ENCODE data around the gene HAPLN2.

DNA sequence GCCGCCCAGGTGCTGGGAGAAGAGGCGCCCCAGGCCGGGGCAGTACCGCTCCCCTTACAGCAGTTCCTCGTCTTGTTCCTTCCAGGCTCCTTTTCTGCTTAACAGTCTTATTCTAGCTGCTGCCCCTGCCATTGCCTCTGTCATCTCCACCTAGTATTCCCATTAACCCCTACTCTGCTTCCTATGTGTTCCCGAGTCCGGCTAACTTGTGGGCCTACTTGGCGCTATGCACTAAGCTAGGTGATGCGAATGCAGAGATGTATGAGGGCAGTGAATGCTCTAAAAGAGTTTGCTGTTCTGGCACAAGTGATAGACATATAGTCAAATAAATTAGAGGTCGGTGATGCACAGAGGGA, 46.6 kb upstream of the HAPLN2 start:
- TF ChIP-seq, protein P1, sequence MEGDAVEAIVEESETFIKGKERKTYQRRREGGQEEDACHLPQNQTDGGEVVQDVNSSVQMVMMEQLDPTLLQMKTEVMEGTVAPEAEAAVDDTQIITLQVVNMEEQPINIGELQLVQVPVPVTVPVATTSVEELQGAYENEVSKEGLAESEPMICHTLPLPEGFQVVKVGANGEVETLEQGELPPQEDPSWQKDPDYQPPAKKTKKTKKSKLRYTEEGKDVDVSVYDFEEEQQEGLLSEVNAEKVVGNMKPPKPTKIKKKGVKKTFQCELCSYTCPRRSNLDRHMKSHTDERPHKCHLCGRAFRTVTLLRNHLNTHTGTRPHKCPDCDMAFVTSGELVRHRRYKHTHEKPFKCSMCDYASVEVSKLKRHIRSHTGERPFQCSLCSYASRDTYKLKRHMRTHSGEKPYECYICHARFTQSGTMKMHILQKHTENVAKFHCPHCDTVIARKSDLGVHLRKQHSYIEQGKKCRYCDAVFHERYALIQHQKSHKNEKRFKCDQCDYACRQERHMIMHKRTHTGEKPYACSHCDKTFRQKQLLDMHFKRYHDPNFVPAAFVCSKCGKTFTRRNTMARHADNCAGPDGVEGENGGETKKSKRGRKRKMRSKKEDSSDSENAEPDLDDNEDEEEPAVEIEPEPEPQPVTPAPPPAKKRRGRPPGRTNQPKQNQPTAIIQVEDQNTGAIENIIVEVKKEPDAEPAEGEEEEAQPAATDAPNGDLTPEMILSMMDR (IDR thresholded peaks at IDR 0.05), result no peak
- TF ChIP-seq, protein P2, sequence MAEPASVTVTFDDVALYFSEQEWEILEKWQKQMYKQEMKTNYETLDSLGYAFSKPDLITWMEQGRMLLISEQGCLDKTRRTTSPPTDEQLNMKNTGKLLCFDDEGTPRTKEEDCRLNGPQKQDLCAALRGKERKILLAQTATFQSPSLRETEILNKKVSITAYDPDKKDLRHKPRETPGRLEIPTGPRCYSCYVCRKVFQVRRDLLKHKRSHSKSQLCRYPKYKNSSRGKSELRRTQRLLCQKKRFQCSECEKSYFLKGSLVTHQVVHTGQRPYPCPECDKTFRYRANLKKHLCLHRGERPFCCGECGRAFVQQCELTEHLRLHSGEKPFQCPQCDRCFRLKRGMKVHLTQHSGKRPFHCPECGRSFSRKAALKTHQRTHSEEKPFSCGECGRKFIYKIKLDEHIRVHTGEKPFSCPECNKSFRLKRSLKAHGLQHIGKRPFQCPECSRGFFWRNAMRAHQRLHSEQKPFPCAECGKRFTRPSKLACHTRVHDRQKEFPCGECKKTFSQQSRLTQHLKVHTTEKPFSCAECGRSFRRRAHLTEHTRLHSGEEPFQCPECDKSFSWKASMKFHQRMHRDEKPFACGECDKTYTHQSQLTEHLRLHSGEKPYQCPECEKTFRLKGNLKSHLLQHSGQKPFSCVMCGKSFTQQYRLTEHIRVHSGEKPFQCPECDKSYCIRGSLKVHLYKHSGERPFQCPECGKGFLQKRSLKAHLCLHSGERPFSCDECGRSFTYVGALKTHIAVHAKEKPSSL (CRISPR knock-in tag; conservative IDR thresholded peaks at IDR 0.05), result no peak
- TF ChIP-seq CBFB (CRISPR knock-in tag; IDR thresholded peaks at IDR 0.05; ENCODE audit: low read depth), result no peak
- TF ChIP-seq, protein P3, sequence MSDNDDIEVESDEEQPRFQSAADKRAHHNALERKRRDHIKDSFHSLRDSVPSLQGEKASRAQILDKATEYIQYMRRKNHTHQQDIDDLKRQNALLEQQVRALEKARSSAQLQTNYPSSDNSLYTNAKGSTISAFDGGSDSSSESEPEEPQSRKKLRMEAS (CRISPR knock-in tag; IDR thresholded peaks at IDR 0.05), result no peak
- TF ChIP-seq, protein P4, sequence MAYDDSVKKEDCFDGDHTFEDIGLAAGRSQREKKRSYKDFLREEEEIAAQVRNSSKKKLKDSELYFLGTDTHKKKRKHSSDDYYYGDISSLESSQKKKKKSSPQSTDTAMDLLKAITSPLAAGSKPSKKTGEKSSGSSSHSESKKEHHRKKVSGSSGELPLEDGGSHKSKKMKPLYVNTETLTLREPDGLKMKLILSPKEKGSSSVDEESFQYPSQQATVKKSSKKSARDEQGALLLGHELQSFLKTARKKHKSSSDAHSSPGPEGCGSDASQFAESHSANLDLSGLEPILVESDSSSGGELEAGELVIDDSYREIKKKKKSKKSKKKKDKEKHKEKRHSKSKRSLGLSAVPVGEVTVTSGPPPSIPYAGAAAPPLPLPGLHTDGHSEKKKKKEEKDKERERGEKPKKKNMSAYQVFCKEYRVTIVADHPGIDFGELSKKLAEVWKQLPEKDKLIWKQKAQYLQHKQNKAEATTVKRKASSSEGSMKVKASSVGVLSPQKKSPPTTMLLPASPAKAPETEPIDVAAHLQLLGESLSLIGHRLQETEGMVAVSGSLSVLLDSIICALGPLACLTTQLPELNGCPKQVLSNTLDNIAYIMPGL (CRISPR knock-in tag; IDR thresholded peaks at IDR 0.05), result no peak
- TF ChIP-seq, protein P5, sequence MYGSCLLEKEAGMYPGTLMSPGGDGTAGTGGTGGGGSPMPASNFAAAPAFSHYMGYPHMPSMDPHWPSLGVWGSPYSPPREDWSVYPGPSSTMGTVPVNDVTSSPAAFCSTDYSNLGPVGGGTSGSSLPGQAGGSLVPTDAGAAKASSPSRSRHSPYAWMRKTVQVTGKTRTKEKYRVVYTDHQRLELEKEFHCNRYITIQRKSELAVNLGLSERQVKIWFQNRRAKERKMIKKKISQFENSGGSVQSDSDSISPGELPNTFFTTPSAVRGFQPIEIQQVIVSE (CRISPR knock-in tag; IDR thresholded peaks at IDR 0.05; ENCODE audit: borderline replicate concordance), result no peak
- TF ChIP-seq CREM (CRISPR knock-in tag; IDR thresholded peaks at IDR 0.05), result no peak
- TF ChIP-seq, protein P6, sequence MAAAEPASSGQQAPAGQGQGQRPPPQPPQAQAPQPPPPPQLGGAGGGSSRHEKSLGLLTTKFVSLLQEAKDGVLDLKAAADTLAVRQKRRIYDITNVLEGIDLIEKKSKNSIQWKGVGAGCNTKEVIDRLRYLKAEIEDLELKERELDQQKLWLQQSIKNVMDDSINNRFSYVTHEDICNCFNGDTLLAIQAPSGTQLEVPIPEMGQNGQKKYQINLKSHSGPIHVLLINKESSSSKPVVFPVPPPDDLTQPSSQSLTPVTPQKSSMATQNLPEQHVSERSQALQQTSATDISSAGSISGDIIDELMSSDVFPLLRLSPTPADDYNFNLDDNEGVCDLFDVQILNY (CRISPR knock-in tag; IDR thresholded peaks at IDR 0.05), result no peak
- TF ChIP-seq, protein P7, sequence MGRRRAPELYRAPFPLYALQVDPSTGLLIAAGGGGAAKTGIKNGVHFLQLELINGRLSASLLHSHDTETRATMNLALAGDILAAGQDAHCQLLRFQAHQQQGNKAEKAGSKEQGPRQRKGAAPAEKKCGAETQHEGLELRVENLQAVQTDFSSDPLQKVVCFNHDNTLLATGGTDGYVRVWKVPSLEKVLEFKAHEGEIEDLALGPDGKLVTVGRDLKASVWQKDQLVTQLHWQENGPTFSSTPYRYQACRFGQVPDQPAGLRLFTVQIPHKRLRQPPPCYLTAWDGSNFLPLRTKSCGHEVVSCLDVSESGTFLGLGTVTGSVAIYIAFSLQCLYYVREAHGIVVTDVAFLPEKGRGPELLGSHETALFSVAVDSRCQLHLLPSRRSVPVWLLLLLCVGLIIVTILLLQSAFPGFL (CRISPR knock-in tag; IDR thresholded peaks at IDR 0.05; ENCODE audit: borderline replicate concordance), result no peak
- TF ChIP-seq, protein P8, sequence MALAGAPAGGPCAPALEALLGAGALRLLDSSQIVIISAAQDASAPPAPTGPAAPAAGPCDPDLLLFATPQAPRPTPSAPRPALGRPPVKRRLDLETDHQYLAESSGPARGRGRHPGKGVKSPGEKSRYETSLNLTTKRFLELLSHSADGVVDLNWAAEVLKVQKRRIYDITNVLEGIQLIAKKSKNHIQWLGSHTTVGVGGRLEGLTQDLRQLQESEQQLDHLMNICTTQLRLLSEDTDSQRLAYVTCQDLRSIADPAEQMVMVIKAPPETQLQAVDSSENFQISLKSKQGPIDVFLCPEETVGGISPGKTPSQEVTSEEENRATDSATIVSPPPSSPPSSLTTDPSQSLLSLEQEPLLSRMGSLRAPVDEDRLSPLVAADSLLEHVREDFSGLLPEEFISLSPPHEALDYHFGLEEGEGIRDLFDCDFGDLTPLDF (CRISPR knock-in tag; IDR thresholded peaks at IDR 0.05), result no peak
